Brain microvascular endothelial cell (primary cell): ENCODE results near the gene ASXL2.

Source experiments
- DNase-seq: peaks from one replicate; pipeline ENCODE4 v3.0.0-alpha.2; 2020
- H3K27ac ChIP-seq: fragments of 250-450 bp; sonication (Bioruptor Pico); 2 replicates; pipeline ENCODE4 v1.5.1; 2020; ENCODE audit warnings: mild to moderate bottlenecking, moderate library complexity
- H3K27me3 ChIP-seq: fragments of 250-450 bp; sonication (Bioruptor Pico); replicated peaks from 2 replicates; pipeline ENCODE4 v1.5.1; 2020; ENCODE audit warnings: mild to moderate bottlenecking
- H3K36me3 ChIP-seq: fragments of 250-450 bp; sonication (Bioruptor Pico); replicated peaks from 2 replicates; pipeline ENCODE4 v1.5.1; 2020; ENCODE audit warnings: mild to moderate bottlenecking
- H3K4me3 ChIP-seq: 2 replicates; pipeline ENCODE4 v1.5.1; 2011; ENCODE audit warnings: low read depth, mild to moderate bottlenecking, control low read depth, low read length, moderate library complexity
- CTCF ChIP-seq: IDR thresholded peaks from 2 replicates; pipeline ENCODE4 v1.5.1; 2011; ENCODE audit warnings: low read depth, mild to moderate bottlenecking, moderate library complexity, low read length, control low read depth, inconsistent platforms; ENCODE audit errors: missing control alignments
- in situ Hi-C: cut with HindIII; loops from 2 replicates; pipeline ENCODE4 v1.10.0; 2017; ENCODE audit warnings: low sequenced_read_pairs, low pct_ligation_motif_present

ASXL2 gene

GRCh38 chr2:25825238-25825637 is 53.0 kb downstream of the ASXL2 start:
- H3K36me3 ChIP-seq = no peaks in the 10 kb centered on the region
- in situ Hi-C loops = no loop called here
- no peak for TF ChIP-seq CTCF
- H3K27ac ChIP-seq = no peak overlapping the region
- H3K4me3 ChIP-seq = no peak overlapping the region
- no peak for DNase-seq
- H3K27me3 ChIP-seq = no peaks in the 10 kb centered on the region

- no peak for TF ChIP-seq CTCF
- no peaks in the 10 kb centered on the region for H3K36me3 ChIP-seq
- H3K27me3 ChIP-seq = no peaks in the 10 kb centered on the region
- in situ Hi-C loops = no loop called here
- DNase-seq = no peak
- no peak overlapping the region for H3K4me3 ChIP-seq
- H3K27ac ChIP-seq = no peak overlapping the region
These were observed 53.6 kb downstream of the ASXL2 start for GRCh38 chr2:25824718-25825117.

- Histone ChIP-seq H3K27ac (no peak overlapping the region), H3K4me3 (no peak overlapping the region), H3K27me3 (no peaks in the 10 kb centered on the region), H3K36me3 (no peaks in the 10 kb centered on the region)
- TF ChIP-seq CTCF = no peak
- DNase-seq = no peak
- in situ Hi-C loops = no loop called here
These were observed 54.1 kb downstream of the ASXL2 start for GRCh38 chr2:25824216-25824615.

- H3K27ac ChIP-seq = no peak overlapping the region
- H3K4me3 ChIP-seq = peak overlapping the region; percentile 32
These were observed 55.8 kb downstream of the ASXL2 start for GRCh38 chr2:25822190-25823117.

GRCh38 chr2:25821225-25822056 is 56.8 kb downstream of the ASXL2 start:
- in situ Hi-C loops = no loop called here
- no peak for TF ChIP-seq CTCF
- Histone ChIP-seq H3K36me3 (no peaks in the 10 kb centered on the region), H3K27me3 (no peaks in the 10 kb centered on the region), H3K27ac (peak overlapping the region; percentile 6), H3K4me3 (no peak overlapping the region)
- peak; percentile 65 for DNase-seq

More at GRCh38 chr2:25822190-25823117, 55.8 kb downstream of the ASXL2 start:
- DNase-seq = no peak
- in situ Hi-C loops = no loop called here
- no peaks in the 10 kb centered on the region for H3K27me3 ChIP-seq
- no peaks in the 10 kb centered on the region for H3K36me3 ChIP-seq
- no peak for TF ChIP-seq CTCF
